HG03139 (cell line): ENCODE measurements around the gene MYRFL.
"Not testable (repeated sequence)": the region's sequence is repeated elsewhere in the genome, so short reads cannot be mapped to it uniquely, and the experiment has no call there.

ENCODE experiments used
- ATAC-seq: cut with Tn5 transposase; IDR thresholded peaks from one replicate; pipeline ENCODE4 v1.9.1; 2021; ENCODE audit not compliant: unreplicated experiment

MYRFL gene

DNA sequence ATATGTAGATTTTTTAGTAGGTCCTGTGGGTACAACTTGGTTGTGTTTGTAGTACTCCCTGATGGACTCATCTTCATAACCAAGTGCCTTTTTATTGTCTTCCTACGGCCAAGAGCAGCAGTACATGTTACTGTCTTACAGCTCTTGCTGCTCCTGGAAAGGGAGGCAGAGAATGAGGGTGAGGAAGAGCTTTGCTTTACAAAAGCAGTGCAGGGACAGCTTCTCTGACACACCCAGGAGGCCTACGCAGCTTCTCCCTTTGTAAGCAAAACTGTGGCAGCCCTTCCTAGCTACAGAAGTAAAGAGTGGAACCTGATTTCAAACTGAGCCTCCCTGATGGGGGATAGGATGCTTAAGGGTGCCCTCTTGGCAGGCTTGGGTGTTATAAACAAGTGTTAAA lies 18.6 kb downstream of the MYRFL start:
- no peak for ATAC-seq

DNA sequence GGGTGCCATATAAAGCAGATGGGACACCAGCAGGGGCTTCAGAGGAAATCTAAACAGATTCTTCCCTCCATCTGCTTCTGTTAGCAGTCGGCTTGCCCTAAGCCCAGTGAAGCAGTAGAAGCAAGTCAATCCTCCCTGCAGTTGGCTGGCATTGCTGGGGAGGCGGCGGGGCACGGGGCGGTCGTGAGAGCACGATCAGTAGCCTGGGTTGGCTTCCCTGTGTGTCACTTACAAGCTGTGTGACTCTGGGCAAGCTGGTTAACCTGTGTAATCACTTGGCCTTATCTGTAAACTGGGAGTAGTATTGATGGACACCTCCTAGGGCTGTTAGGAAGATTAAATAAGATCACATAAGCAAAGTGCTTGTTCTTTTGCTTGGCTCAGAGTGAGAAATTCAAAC lies 19.4 kb downstream of the MYRFL start:
- no peak for ATAC-seq

DNA sequence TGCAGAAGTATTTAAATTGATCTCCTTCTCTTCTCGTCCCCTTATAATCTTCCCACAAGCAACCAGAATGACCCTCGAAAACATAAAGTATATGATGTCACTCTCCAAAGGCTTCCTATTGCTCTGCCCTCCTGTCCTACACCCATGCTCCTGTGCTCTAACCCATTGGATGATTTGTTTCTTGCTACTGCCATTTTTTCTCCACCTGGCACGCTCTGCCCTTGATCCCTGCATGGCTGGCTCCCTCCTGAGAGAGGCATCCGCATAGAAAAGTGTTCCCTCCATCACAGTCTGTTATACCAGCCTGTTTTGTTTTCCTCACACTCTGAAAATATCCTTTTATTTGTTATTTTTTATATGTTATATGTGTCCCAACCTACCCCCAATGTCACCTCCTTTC lies 19.8 kb downstream of the MYRFL start:
- ATAC-seq, result no peak

DNA sequence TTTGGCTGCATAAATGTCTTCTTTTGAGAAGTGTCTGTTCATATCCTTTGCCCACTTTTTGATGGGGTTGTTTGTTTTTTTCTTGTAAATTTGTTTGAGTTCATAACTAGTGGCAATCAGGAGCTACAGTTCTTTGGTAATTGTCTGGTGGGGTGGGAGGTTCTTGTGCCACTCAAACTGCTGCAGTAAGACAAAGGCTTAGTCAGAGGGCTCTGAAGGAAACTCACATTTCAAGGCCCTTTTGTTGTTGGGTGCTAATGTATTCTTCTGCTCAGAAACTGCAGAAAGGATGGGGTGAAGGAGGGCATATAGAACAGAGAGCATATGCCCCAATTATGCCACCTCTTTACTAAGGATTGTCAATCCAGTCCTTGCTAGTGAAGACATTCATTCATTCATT lies 21.9 kb downstream of the MYRFL start:
- ATAC-seq, result no peak

DNA sequence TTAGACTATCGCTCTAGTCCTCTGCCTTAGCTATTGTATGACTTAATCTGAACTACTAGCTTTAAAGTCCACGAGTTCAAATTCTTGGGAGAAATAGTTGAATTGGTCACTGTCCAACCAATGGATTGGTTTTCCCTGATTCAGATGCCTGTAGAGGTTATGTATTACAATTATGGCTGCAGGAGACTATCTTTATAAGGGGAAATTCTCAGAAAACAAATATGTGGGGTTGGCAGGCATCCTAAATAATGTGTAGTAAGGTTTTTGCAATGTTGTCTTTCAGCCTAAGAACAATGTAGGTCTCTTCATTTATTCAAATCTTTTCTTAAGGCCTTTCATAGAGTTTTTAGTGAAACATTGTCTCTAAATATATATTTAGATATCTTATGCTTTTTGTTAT lies 26.9 kb downstream of the MYRFL start:
- no peak for ATAC-seq

DNA sequence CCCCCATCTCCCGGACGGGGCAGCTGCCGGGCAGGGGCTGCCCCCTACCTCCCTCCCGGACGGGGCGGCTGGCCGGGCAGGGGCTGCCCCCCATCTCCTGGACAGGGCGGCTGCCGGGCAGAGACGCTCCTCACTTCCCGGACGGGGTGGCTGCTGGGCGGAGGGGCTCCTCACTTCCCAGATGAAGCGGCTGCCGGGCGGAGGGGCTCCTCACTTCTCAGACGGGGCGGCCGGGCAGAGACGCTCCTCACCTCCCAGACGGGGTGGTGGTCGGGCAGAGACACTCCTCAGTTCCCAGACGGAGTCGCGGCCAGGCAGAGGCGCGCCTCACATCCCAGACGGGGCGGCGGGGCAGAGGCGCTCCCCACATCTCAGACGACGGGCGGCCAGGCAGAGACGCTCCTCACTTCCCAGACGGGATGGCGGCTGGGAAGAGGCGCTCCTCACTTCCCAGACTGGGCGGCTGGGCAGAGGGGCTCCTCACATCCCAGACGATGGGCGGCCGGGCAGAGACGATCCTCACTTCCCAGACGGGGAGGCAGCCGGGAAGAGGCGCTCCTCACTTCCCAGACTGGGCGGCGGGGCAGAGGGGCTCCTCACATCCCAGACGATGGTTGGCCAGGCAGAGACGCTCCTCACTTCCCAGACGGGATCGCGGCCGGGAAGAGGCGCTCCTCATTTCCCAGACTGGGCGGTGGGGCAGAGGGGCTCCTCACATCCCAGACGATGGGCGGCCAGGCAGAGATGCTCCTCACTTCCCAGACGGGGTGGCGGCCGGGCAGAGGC lies 28.3 kb downstream of the MYRFL start:
- not testable (repeated sequence) for ATAC-seq

DNA sequence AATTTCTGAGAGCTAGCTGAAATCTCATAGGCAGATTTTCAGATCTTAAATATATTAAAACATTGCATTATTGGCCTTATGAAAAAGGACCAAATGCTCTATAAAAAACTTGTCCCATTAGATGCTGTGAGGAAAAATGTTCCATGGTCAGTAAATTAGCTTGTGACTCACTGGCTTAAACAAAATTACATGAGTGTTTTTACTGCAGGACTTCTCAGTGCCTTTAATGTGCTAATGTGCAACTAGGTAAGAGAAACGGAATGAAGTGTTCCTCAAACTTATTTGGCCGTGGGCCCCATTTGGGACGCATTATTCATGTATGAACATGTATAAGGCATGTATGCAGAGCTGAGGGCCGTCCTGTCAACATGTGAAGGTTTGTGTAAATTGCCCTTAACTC lies 41.7 kb downstream of the MYRFL start:
- no peak for ATAC-seq

DNA sequence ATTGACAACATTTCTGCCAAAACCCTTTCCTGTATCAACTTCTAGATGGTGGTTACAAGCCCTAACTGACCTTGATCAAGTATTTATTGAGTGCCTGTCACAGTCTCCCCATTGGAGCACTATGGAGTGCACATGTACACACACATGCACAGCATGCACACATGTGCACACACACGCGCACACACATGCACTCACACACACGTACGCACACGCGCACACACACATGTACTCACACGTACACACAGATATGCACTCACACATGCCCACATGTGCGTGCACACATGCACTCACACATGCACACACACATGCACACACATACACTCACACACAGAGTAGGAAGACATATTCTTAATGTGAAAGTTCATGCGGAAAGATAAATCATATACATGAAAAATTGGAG lies 43.7 kb downstream of the MYRFL start:
- ATAC-seq, result no peak

DNA sequence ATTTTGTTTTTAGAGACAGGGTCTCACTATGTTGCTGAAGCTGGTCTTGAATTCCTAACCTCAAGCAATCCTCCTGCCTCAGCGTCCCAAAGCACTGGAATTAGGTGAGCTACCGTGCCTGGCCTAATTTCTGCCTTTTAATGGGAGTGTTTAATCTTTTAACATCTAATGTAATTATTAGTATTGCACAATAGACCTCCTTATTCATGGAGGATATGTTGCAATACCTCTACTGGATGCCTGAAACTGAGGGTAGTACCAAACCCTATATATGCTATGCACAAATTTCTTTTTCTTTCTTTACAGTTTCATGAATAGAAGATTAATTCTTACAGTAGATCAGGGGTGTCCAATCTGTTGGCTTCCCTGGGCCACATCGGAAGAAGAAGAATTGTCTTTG lies 47.8 kb downstream of the MYRFL start:
- no peak for ATAC-seq

DNA sequence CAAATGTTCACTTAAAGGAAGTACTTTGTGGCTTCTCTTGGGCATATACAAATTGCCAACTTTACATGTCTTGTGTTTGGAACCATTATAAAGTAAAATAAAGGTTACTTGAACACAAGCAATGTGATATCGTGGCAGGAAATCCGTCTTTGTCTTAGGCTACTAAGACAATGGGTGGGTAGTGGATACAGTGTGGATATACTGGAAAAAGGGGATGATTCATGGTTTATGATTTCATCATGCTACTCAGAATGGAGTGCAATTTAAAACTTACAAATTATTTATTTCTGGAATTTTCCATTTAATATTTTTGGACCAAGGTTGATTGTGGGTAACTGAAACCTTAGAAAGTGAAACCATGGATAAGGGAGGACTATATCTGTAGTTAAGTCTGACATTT lies 48.4 kb downstream of the MYRFL start:
- no peak for ATAC-seq

DNA sequence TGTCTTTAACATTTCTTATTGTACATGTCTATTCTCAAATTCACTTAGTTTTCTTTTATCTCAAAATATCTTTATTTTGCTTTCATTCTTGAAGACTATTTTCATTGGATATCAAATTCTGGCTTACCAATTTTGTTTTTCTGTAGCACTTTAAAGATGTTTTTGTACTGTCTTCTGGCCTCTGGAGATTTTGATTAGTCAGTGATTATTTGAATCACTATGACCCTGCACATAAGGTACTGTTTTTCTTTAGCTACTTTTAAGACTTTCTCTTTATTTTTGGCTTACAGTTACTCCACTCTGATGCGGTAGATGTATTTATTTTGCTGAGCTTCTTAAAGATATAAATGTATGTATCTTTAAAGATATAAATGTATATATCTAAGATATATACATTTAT lies 49.6 kb downstream of the MYRFL start:
- ATAC-seq, result no peak

DNA sequence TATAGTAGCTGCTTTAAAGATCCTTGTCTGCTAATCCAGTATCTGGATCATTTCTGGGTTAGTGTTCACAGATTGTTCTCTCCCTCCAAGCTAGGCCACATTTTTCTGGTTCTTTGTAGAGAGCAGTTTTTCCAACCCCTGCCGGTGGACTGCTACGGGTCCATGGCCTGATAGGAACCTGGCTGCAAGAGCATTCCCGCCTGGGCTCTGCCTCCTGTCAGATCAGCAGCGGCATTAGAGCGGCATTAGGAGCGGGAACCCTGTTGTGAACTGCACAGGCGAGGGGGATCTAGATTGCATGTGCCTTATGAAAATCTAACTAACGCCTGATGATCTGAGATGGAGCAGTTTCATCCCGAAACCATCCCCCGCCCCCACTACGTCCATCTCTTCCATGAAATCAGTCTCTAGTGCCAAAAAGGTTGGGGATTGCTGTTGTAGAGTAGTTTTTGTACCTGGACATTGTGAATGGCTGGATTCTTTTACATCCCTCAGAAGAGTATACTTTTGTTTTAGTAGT lies 50.4 kb downstream of the MYRFL start:
- ATAC-seq, result no peak

DNA sequence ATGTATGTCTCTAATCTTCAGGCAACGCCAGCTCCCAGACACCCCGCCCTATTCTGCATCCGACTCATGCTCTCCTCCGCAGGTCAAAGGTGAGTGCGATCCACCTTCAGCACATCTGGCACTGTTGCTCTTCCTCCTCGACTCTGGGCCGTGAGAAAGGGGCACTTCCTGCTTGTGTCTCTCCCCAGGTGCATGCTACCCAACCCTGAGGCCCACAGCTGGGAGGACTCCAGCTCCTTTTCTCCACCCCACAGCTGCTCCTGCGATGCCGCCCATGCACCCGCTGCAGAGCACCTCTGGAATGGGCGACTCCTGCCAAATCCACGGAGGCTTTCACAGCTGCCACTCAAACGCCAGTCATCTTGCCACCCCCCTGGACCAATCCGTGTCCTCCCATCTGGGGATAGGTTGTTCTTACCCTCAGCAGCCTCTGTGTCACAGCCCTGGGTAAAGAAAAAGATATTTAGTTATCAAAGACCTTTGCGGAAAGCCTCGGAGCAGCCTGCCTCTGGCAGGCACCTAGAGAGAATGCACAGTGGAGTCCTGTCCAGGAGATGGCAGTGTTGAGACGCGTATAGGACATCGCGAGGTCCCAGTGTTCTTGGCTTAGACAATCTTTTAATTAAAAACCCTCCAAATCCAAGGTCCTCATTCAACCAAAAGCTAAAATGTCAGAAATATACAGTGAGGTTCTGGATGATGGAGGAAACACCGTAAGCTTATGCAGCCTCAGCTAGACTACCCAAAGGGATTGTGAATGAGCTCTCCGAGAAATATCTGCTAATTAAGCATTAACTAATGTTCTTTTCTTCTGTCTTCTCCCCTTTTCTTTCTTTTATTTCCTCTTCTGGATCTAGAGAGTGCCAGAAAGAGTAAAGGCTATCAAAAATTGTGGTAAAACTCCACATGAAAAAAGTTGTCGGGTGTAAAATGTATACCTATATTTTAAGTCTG lies 54.3 kb downstream of the MYRFL start:
- ATAC-seq, result peak; percentile 81

DNA sequence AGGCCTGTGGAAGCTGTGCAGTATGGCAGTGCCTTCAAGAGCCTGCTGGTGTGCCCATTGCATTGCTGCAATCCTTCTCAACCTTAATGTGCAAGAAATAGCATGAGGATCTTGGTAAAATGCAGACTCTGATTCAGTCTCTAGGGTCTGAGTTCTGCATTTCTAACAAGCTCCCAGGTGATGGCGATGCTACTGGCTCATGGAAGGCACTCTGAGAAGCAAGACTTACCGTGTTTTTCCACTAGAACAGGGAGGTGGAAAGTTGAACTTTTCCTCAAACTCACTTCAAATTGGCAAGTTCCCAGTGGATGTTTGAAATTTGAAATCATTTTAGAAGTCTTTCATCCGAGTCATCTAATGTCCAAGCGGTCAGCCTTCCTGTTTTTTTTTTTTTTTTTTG lies 55.5 kb downstream of the MYRFL start:
- no peak for ATAC-seq

DNA sequence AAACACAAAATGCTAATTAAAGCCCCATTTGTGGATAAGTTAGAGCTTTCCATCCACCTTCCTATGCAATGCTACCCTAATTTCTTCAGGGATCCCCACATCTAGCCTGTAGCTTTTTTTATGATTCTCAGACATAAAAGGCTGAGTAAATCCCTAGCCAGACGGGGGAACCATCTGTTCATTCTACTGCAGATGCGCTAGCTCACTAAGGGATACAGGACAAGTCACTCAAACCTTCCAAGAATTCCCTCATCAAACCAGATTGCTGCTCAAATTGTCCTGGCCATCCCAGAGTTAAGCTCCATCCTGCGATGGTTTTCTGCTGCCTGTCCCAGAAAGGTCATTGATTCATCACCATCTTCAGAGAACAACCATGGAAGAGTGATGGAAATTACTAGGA lies 56.7 kb downstream of the MYRFL start:
- no peak for ATAC-seq

DNA sequence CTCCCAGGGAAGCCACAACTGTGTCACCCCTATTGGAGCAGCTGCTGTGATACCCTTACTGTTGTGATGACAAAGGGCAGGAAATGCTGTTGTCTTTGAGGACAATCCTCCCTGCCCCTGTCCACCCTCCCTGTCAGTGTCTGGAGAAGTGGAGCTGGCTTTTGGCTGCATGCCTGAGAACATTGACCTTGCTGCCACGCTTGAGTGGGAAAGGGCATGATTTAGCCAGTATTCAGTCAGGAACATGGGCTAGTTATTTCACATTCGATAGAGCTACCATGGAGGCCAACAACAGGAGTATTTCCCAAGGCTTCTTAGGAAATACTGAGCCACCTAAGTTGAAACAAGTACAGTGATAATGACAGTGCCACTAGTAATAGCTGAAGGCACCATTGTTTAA lies 59.4 kb downstream of the MYRFL start:
- no peak for ATAC-seq

DNA sequence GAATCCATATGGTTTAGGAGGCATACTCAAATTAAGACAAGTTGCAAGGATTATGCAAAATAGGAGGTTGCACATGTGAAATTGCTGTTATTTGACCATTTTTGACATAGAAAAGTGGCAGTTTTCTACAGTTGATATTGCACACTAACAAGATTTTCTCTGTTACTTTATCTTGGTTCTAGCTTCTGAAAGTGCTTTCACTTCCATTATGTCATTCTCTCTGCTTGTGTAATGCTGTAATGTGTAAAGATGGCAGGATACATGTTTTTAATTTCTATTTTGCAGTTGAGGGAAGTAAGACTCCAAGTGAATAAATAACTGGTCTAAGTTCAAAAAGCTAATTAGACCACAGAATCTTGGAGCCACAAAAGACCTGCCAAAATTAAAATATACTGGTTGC lies 60.6 kb downstream of the MYRFL start:
- no peak for ATAC-seq

DNA sequence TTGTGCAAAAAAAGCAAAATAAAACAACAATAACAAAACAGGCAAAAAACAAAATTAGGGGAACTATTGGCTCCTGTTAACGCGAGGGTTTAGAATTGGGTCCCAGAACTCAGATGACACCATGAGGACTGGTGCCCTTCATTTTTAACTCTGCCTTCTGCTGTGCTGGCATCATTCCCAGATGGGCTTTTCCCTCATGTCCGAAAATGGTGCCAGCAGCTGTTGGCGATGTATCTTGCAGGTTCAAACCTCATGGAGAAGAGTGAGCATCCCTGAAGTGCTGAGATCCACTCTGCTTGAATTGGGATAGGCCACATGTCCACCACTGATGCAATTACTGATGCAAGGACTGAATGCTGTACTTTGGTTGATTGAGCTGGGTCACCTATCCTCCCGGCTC lies 61.1 kb downstream of the MYRFL start:
- ATAC-seq, result no peak

DNA sequence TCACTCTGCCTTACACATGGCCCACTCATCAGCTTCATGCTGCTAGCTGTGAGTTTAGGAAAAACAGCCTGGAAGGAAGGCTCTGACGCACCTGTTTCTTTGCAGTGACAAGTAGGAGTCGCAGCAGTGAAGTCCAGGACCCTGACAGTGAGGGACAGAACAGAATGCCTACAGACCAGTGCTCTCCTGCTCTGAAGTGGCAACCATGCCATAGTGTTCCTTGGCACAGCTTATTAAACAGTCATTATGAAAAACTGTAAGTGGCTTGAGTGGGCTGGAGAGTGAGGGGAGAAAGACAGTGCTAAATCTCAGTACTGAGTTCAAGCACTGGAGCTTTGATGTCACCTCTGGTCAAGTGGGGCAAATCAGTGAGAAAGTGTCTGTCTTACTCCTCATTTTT lies 61.7 kb downstream of the MYRFL start:
- no peak for ATAC-seq

DNA sequence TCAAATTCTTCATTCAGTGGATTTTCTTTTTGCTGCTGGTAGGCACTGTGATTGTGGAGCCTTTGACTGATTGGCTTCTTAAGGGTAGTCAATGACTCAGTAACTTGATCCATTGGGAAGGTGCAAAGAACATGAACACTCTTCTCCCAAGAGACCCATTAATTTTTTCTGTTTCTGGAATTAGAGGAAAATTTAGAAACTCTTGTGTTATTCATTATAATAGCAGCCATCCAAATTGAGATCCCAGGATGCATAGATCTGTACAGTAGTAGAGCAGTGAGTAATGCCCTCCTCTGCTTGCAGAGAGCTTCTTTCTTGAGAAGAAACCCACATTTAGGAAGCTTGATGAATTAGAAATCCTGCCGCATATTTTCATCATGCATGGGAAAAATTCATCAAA lies 63.9 kb downstream of the MYRFL start:
- no peak for ATAC-seq

DNA sequence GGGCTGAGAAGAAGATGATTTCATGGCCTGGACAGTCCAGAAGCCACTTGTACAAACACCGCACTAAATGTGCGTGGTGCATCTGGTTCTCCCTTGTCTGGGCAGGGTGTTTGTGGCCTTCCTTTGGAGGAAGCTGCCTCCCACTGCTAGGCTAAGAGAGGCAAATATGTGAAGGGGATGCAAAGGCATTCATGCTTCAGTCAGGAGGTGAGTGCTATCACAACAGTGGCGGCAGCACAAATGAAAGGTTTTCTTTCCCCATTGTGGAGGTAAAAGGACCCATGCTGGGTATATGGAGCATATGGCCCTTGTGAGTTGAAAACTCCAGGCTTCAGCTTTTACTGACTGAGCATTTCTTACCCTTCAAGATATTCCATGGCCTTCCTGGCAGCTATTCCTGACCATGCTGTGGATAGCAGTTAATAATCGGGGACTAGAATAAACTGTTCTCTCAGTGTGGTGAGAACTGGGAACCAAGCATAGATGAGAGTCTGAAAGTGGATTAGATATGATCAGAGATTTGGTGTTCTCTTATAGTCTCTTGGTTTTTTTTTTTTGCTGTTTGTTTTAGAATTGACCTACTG lies 69.9 kb downstream of the MYRFL start:
- no peak for ATAC-seq
